ENCODE measurements around the gene EFCAB8. TPM values are rescaled to one million over a fixed set of nuclear protein-coding genes. Genes with fewer than 3 reads are reported as not detected.

EFCAB8 gene
- total RNA-seq, 1 donor from 2014 or later: not detected

DNA sequence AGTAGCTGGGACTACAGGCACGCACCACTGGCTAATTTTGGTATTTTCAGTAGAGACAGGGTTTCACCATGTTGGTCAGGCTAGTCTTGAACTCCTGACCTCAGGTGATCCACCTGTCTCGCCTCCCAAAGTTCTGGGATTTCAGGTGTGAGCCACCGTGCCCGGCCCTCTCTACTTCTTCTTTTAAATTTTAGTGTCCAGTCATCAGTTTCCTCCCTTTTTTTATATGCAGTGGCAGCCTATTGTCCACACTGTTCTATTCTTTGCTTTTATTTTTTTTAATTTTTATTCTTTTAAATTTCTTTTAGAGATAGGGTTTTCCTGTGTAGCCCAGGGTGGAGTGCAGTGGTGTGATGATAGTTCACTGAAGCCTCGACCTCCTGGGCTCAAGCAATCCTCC is 12.3 kb downstream of the EFCAB8 start:
- Histone ChIP-seq H3K27ac (no peak overlapping the region), H3K9me3 (no peaks in the 10 kb centered on the region), H3K4me3 (no peak overlapping the region), H3K27me3 (no peaks in the 10 kb centered on the region), H3K4me1 (no peaks in the 10 kb centered on the region), H3K36me3 (no peaks in the 10 kb centered on the region)
- TF ChIP-seq, protein P1, sequence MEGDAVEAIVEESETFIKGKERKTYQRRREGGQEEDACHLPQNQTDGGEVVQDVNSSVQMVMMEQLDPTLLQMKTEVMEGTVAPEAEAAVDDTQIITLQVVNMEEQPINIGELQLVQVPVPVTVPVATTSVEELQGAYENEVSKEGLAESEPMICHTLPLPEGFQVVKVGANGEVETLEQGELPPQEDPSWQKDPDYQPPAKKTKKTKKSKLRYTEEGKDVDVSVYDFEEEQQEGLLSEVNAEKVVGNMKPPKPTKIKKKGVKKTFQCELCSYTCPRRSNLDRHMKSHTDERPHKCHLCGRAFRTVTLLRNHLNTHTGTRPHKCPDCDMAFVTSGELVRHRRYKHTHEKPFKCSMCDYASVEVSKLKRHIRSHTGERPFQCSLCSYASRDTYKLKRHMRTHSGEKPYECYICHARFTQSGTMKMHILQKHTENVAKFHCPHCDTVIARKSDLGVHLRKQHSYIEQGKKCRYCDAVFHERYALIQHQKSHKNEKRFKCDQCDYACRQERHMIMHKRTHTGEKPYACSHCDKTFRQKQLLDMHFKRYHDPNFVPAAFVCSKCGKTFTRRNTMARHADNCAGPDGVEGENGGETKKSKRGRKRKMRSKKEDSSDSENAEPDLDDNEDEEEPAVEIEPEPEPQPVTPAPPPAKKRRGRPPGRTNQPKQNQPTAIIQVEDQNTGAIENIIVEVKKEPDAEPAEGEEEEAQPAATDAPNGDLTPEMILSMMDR (IDR thresholded peaks at IDR 0.05): no peak
- intact Hi-C loops (cut with DNase I): no loop called here
- no peak for DNase-seq (ENCODE audit: low spot score in 2 of 2)

DNA sequence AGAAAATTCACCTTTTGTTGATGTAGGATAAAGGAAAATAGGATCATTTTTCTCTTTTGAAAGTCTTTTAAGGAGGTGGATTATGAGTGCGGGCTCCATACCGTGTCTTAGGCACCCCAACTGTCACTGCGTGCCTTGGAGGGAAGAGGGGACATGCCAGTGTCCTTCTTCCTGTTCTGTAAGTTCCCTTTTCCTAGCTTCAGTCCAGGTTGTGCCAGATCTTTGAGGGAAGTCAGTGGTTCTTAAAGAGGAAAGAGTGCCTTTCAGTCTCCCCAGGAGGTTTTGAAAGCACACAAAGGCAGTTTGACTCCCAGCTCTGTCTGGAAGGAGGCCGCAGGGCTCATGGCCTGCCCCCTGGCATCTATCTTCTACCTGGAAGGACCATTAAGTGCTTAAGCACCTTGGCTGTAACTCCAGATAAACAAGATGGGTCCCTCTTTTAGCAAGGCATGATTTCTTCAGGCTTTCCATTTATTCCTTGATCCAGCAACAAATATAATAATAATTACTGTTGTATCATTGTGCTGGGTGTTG is 13.0 kb downstream of the EFCAB8 start:
- no peaks in the 10 kb centered on the region for H3K4me1 ChIP-seq
- no peaks in the 10 kb centered on the region for H3K9me3 ChIP-seq
- no peak for DNase-seq (ENCODE audit: low spot score in 2 of 2)
- H3K27ac ChIP-seq: no peak overlapping the region
- TF ChIP-seq, protein P1 (IDR thresholded peaks at IDR 0.05): no peak
- H3K36me3 ChIP-seq: no peaks in the 10 kb centered on the region
- H3K27me3 ChIP-seq: no peaks in the 10 kb centered on the region
- intact Hi-C loops (cut with DNase I): no loop called here
- H3K4me3 ChIP-seq: no peak overlapping the region

DNA sequence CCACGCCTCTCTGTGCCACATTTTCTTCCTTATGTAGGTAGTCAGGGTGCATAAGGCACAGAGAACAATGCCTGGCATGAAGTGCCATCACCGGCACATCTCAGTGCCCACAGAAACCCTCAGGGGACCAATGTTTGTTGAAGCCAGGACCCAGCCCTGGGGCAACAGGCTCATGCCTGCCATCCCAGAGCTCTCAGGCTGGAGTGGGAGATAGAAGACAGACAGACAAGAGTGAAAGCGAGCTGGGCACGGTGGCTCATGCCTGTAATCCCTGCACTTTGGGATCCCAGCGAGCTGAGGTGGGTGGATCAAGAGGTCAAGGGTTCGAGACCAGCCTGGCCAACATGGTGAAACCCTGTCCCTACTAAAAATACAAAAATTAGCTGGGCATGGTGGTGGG is 13.5 kb downstream of the EFCAB8 start:
- H3K4me3 ChIP-seq: no peak overlapping the region
- no peak for DNase-seq (ENCODE audit: low spot score in 2 of 2)
- TF ChIP-seq, protein P1 (IDR thresholded peaks at IDR 0.05): no peak
- H3K27ac ChIP-seq: no peak overlapping the region
- H3K4me1 ChIP-seq: no peaks in the 10 kb centered on the region
- no peaks in the 10 kb centered on the region for H3K9me3 ChIP-seq
- intact Hi-C loops (cut with DNase I): no loop called here
- no peaks in the 10 kb centered on the region for H3K36me3 ChIP-seq
- H3K27me3 ChIP-seq: no peaks in the 10 kb centered on the region

DNA sequence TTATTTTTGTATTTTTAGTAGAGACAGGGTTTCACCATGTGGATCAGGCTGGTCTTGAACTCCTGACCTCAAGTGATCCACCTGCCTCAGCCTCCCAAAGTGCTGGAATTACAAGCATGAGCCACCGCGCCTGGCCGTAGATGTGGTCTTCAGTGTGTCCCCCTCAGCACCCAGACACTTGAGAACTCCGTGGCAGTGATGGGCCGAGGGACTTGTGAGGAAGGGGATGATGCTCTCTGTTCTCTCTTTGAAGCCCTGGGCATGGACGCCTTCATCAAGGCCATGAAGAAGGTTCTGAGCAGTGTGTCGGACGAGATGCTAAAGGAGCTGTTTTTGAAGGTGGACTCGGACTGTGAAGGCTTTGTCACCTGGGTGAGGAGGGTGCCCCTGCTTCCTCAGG is 16.9 kb downstream of the EFCAB8 start:
- no peak overlapping the region for H3K4me3 ChIP-seq
- TF ChIP-seq, protein P1 (IDR thresholded peaks at IDR 0.05): no peak
- no peak for DNase-seq (ENCODE audit: low spot score in 2 of 2)
- H3K4me1 ChIP-seq: no peaks in the 10 kb centered on the region
- no peaks in the 10 kb centered on the region for H3K36me3 ChIP-seq
- H3K27me3 ChIP-seq: no peaks in the 10 kb centered on the region
- no peak overlapping the region for H3K27ac ChIP-seq
- intact Hi-C loops (cut with DNase I): no loop called here
- no peaks in the 10 kb centered on the region for H3K9me3 ChIP-seq

DNA sequence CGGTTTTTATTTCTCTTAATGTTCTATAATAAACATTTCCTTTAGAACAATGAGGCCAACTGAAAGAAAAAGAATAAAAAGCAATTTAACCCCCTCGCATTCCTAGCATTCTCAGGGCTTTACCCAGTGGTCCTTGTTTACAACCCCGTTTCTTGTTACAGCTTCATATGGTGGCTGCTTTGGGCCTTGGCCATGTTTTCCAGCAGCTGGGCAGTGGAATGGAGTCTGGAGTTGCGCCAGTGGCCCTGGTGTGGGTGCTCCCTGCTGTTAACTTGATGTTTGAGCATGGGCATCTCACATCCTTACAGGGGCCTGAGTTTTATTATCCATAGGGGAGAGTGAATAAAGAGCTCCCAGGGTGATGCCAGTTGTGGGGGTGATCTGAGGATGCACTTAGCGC is 18.8 kb downstream of the EFCAB8 start:
- DNase-seq (ENCODE audit: low spot score in 2 of 2): no peak
- Histone ChIP-seq H3K27me3 (no peaks in the 10 kb centered on the region), H3K4me3 (no peak overlapping the region), H3K4me1 (no peaks in the 10 kb centered on the region), H3K36me3 (no peaks in the 10 kb centered on the region), H3K27ac (no peak overlapping the region), H3K9me3 (no peaks in the 10 kb centered on the region)
- TF ChIP-seq, protein P1 (IDR thresholded peaks at IDR 0.05): no peak
- intact Hi-C loops (cut with DNase I): no loop called here

DNA sequence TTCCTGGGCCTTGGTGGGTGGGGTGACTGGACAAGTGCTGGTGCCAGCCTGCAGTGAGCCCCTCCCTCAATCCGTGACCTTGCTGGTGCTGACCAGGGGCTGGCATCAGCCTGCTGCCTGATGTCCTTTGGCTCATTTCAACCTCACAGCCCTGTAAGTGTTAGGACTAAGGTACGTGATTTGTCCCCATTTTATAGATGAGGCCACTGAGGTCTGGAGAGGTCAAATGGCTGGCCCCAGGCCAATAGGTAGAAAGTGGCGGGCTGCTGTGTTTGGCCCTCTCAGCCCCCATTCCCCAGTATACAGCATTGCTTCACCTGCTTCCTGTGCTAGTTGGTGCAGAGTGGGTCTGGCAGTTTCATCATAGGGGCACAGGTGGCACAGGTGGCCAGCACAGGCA is 20.1 kb downstream of the EFCAB8 start:
- intact Hi-C loops (cut with DNase I): no loop called here
- Histone ChIP-seq H3K4me3 (no peak overlapping the region), H3K9me3 (no peaks in the 10 kb centered on the region), H3K4me1 (no peaks in the 10 kb centered on the region), H3K27me3 (no peaks in the 10 kb centered on the region), H3K36me3 (no peaks in the 10 kb centered on the region), H3K27ac (no peak overlapping the region)
- TF ChIP-seq, protein P1 (IDR thresholded peaks at IDR 0.05): no peak
- no peak for DNase-seq (ENCODE audit: low spot score in 2 of 2)
